K562 (cell line): ENCODE measurements around the gene FABP3. TPM values are rescaled to one million over a fixed set of nuclear protein-coding genes. Genes with fewer than 3 reads are reported as not detected.

Source experiments
- CTCF ChIP-seq, 3 experiments: IDR thresholded peaks in 2 of 3; conservative IDR thresholded peaks in 1 of 3; 2 replicates each; pipeline ENCODE4 v1.5.1; 2011 to 2012; ENCODE audit warnings: low read length in 3 of 3, mild to moderate bottlenecking in 3 of 3, control low read depth in 2 of 3, improper control_type of control experiment in 1 of 3, inconsistent platforms in 1 of 3, low read depth in 1 of 3, mixed read lengths in 1 of 3, moderate library complexity in 1 of 3; ENCODE audit not compliant: insufficient read depth in 2 of 3
- E2F8 ChIP-seq: fragments of 450-650 bp; IDR thresholded peaks from 2 replicates; pipeline ENCODE4 v1.7.1; 2018; ENCODE audit warnings: mild to moderate bottlenecking, low read depth; ENCODE audit not compliant: partially characterized antibody
- ETV5 ChIP-seq: sonication (generic); formaldehyde crosslinking; IDR thresholded peaks from 2 replicates; pipeline ENCODE4 v1.4.0; 2020; ENCODE audit warnings: low read depth, mild to moderate bottlenecking, missing genetic modification reagents
- EZH2 ChIP-seq: IDR thresholded peaks from 2 replicates; pipeline ENCODE4 v1.6.1; 2012; ENCODE audit warnings: low read depth, mild to moderate bottlenecking, inconsistent platforms, low read length, borderline replicate concordance
- HNRNPL ChIP-seq: fragments of 200-400 bp; formaldehyde crosslinking; IDR thresholded peaks from 2 replicates; pipeline ENCODE4 v1.6.1; 2017; ENCODE audit warnings: low read depth, mild to moderate bottlenecking, low read length
- HOXB6 ChIP-seq: fragments of 250-450 bp; sonication (Bioruptor Pico); IDR thresholded peaks from 2 replicates; pipeline ENCODE4 v1.5.1; 2022; ENCODE audit warnings: mild to moderate bottlenecking, borderline replicate concordance
- KDM2B ChIP-seq: fragments of 250-450 bp; sonication (Bioruptor Pico); IDR thresholded peaks from 2 replicates; pipeline ENCODE4 v1.8.0; 2021; ENCODE audit warnings: mild to moderate bottlenecking, moderate library complexity
- MLLT1 ChIP-seq, 2 experiments: fragments of 450-650 bp; IDR thresholded peaks; 2 replicates each; pipeline ENCODE4 v1.6.1; 2016
- PHF8 ChIP-seq: fragments of 200-600 bp; sonication (generic); IDR thresholded peaks from 2 replicates; pipeline ENCODE4 v1.6.1; 2012; ENCODE audit warnings: mixed run types, mild to moderate bottlenecking, inconsistent platforms, low read length, moderate library complexity, borderline replicate concordance
- PHTF2 ChIP-seq: fragments of 250-450 bp; sonication (Bioruptor Pico); IDR thresholded peaks from 2 replicates; pipeline ENCODE4 v1.5.0; 2021; ENCODE audit warnings: mild to moderate bottlenecking
- POLR2G ChIP-seq: fragments of 200-400 bp; formaldehyde crosslinking; IDR thresholded peaks from 2 replicates; pipeline ENCODE4 v1.6.1; 2017; ENCODE audit warnings: low read depth, mild to moderate bottlenecking, antibody characterized with exemption, low read length, moderate library complexity
- RBFOX2 ChIP-seq: fragments of 200-400 bp; formaldehyde crosslinking; IDR thresholded peaks from 2 replicates; pipeline ENCODE4 v1.6.1; 2017; ENCODE audit warnings: low read depth, mild to moderate bottlenecking, low read length, moderate library complexity
- SMAD4 ChIP-seq: fragments of 250-450 bp; sonication (Bioruptor Pico); conservative IDR thresholded peaks from 2 replicates; pipeline ENCODE4 v1.8.0; 2021; ENCODE audit warnings: inconsistent platforms, mild to moderate bottlenecking, moderate library complexity
- TRIM24 ChIP-seq, 2 experiments: fragments of 450-650 bp; IDR thresholded peaks; 2 replicates each; pipeline ENCODE4 v1.6.1; 2016
- TRIM25 ChIP-seq: fragments of 450-650 bp; IDR thresholded peaks from 2 replicates; pipeline ENCODE4 v1.7.0; 2016; ENCODE audit warnings: borderline replicate concordance
- ZBED1 ChIP-seq: IDR thresholded peaks from 2 replicates; pipeline ENCODE4 v1.6.1; 2014
- ZBTB17 ChIP-seq: fragments of 450-650 bp; formaldehyde crosslinking; IDR thresholded peaks from 2 replicates; pipeline ENCODE4 v1.4.0; 2020; ENCODE audit warnings: mild to moderate bottlenecking
- ZBTB8A ChIP-seq: fragments of 450-650 bp; IDR thresholded peaks from 2 replicates; pipeline ENCODE4 v1.6.1; 2018; ENCODE audit warnings: mild to moderate bottlenecking, moderate library complexity; ENCODE audit not compliant: partially characterized antibody
- ZNF324 ChIP-seq: fragments of 250-450 bp; sonication (Bioruptor Pico); IDR thresholded peaks from 2 replicates; pipeline ENCODE4 v1.4.0; 2020; ENCODE audit warnings: mild to moderate bottlenecking
- ZNF57 ChIP-seq: fragments of 450-650 bp; formaldehyde crosslinking; IDR thresholded peaks from 2 replicates; pipeline ENCODE4 v1.4.0; 2020; ENCODE audit warnings: mild to moderate bottlenecking, moderate library complexity
- polyA plus RNA-seq, 8 experiments: library from polyadenylated mRNA; depleted of rRNA in 4 of 8; stranded (reverse) in 5 of 8; unstranded in 3 of 8; fragments of >200 nt; fragmentation: Nextera tagmentation in 2 of 8; fragmentation: Illumina TruSeq in 1 of 8; extraction: Ambion mirVana in 2 of 8; extraction: Trizol in 1 of 8; gene quantifications; 2 replicates each; pipeline versions ENCODE4 v1.2.1 to v1.2.3, GENCODE V29; 2011 to 2014; ENCODE audit warnings: inconsistent platforms in 1 of 8, missing spikeins in 1 of 8
- total RNA-seq, 7 experiments: library from RNA; depleted of rRNA in 6 of 7; stranded (reverse); fragments of >200 nt in 6 of 7; fragmentation: Illumina TruSeq in 2 of 7; extraction: Trizol in 2 of 7; gene quantifications; 2 replicates each; pipeline versions ENCODE4 v1.2.1 to v1.2.3, GENCODE V29; 2011 to 2021; ENCODE audit warnings: low replicate concordance in 1 of 7

The FABP3 gene
- total and polyA plus RNA-seq, 9 of the 15 experiments (the other 6 are each of a cell fraction or from before 2014, with no cell fraction given), result 0.22 TPM; not detected in 8

GRCh38 chr1:31413405-31414001, 40.6 kb upstream of the FABP3 start (continued):
- TF ChIP-seq TRIM24 (IDR thresholded peaks at IDR 0.05) (0 out of 4 replicates have a peak, but pooled peaks of 1 of the 2 experiments have one; percentile 29), TRIM25 (no peak), MLLT1 (IDR thresholded peaks at IDR 0.05) (no peak), ZBED1 (no peak), SMAD4 (CRISPR knock-in tag) (peak; percentile 48), ZNF57 (CRISPR knock-in tag) (0 out of 2 replicates have a peak, but pooled peaks have one; percentile 16), ETV5 (CRISPR knock-in tag) (0 out of 2 replicates have a peak, but pooled peaks have one; percentile 9), KDM2B (CRISPR knock-in tag) (peak; percentile 11; the same call in 1 of the 2 replicates), PHTF2 (CRISPR knock-in tag) (no peak), HOXB6 (CRISPR knock-in tag) (no peak), PHF8 (no peak), POLR2G (peak; percentile 18), ZBTB17 (peak; percentile 41; the same call in 1 of the 2 replicates), EZH2 (peak; percentile 33; the same call in 1 of the 2 replicates), ZBTB8A (no peak), RBFOX2 (peak; percentile 35), ZNF324 (CRISPR knock-in tag) (no peak), E2F8 (no peak), HNRNPL (peak; percentile 69), CTCF (IDR thresholded peaks at IDR 0.05 in 2 of 3, conservative IDR thresholded peaks at IDR 0.05 in 1 of 3; ENCODE audit: insufficient read depth in 2 of 3, low read depth in 1 of 3, low read length in 3 of 3) (0 out of 6 replicates have a peak, but pooled peaks of 1 of the 3 experiments have one; percentile 2)
